Stimulated activated CD4-positive, alpha-beta T cell treated with anti-CD3 and anti-CD28 coated beads, TNF-alpha, amount 100 ng/mL, for 4 hours (primary cell): ENCODE results near the gene LRRFIP1.

Experiments
- DNase-seq, 3 experiments: peaks; one replicate each; pipeline ENCODE4 v3.0.0-alpha.2; 2020; ENCODE audit warnings: low read depth in 3 of 3

LRRFIP1 gene

DNA sequence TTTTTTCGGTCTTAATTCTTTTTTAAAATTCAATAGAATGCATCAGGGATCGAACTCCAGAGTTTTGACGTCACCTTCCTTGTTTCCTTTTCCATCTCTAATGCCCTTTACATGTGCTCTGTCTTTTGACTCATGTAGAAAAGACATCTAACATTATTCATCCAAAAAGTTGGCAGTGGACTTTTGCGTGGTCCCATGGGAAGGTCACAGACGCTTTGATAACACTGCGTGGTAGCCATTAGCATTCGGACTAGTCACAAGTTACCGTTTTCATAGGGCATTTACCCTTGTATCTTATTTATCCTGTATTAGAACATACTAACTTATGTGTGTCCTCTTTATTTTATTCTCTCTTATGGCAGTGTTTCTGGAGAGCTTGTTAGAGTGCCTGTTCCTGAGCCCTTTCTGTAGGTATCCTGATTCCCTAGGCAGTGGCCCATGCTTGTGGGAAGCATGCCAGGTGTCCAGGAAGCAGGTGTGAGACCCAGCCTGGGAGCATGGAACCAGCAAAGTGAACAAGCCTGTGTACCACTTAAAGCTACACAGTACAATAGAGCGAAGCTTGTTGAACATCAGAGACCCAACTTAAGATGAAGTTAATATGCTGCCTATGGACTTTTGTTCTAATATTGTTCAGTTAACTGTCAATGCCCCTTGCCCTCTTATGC lies 97.6 kb downstream of the LRRFIP1 start:
- DNase-seq: no peak

DNA sequence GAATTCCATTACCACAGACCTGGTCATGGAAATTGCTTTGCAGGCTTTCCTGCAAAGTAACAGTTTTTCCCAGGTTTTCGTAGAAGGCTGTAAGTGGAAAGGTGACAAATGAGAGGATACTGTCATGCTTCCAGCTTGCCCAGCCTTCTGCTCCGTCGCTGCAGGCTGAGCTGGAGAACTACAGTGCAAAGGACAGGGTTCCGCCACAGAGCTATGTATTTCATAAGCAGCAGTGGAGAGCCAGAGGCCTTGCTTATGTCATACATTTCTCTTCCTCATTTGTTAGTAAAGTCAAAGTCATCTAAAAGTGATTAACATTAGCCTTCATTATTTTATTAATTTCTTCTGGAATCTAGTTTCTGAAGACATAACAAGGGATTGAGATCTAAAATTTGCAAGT lies 98.3 kb downstream of the LRRFIP1 start:
- DNase-seq: no peak

DNA sequence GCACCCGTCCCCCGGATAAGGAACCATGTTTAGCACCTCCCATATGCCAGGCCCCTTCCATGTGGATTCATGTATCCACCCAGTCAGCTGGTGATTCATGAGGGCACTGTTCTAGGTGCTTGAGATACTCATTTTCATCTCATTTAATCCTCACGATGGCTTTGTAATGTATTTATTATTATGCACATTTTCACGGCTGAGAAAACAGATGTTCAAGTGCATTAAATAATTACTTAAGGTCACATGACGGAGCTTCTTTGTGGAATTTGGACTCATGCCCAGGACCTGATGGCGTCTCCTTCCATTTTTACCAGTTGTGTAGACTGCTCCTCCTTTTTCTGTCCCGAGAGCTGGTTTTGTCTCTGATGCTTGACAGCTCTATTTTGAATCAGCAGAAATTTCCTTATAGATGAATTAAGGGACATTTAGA lies 99.0 kb downstream of the LRRFIP1 start:
- DNase-seq: no peak

DNA sequence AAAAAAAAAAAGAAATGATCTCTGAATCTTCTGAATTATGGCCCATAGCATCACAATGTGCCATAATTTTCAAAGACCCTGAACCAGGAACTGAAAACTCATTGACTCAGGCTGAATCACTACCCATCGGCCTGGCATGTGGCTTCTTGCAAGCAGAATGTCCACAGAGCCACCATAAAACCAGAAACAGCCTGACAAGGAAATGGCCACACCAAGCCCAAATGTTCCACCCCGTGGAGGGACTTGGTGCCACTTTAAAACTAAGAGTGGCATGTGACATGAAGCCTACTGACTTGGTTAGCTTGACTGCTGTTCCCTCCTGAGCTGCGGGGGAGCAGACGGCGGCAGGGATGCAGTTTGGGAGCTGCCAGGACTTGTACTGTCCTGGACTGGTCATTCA lies 100.0 kb downstream of the LRRFIP1 start:
- DNase-seq: no peak

DNA sequence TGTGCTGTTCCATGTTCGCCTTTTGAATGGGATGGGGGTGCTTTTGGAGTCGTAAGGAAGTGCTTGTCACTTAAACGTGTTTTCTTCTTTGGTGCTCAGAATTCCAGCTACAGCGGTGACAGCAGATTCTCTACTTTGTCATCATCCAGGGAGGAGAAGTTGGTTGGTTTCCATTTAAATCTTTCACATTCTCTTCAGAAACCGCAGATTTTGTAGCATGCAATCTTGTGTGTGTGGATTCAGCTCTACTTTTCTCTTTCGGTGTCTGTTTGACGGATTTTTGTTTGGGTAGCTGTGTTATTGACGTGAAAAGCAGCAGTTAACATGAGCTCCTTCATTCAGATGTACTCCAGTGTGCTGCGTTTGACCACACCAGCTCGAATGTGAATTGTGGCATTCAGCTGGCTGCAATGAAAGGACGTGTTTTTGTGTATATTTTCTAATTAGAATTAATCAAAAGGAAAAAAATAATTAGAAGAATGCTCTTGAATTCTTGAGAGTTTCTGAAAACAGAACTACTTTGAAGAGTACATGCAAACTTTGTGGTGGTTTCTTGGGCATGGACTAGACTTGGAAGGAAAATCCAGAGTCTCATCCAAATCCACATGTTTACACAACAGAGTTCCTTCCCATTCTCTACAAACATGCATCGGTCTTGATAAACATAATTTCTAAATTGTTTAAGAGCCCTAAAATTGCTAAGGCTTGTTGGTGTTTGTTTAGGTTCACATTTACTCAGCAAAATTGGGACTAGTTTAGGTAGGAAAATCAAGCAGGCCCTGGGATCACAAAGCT lies 102.5 kb downstream of the LRRFIP1 start:
- no peak for DNase-seq

DNA sequence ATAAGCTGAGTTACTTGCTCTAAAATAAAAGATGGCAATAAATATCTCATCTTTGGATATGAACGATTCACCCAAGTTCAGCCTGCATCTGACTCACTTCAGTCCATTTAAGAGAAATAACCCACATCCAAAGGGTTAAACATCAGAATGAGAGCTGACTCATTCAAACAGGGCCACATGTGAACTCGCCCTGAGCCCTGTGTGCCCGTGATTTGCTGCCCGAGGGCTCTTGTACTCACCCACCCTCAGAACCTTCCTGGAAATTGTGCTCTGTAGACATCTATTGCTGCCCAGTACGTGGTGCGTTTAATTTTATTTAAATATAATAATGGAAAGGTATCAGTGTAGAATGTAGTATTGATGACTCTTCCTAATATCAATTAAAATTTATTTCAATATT lies 104.3 kb downstream of the LRRFIP1 start:
- no peak for DNase-seq

DNA sequence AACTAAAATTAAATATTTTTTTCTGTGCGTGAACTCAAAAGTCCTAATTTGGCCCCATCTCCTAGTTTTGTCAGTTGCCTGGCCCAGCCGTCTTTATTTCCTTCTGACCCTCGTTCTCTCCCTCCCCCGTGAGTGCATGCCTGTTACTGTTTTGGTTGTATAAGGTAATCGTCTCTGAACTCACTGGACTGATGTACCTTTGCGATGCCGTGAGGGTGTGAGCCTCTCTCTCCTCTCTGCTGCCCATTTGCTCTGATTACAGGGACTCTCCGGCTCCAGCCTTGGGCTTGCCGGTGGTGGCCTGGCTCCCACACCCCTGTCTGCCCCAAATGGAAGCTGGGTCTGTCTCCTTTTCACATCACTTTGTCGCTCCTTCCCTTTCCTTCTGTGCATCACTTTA lies 104.7 kb downstream of the LRRFIP1 start:
- DNase-seq: no peak

DNA sequence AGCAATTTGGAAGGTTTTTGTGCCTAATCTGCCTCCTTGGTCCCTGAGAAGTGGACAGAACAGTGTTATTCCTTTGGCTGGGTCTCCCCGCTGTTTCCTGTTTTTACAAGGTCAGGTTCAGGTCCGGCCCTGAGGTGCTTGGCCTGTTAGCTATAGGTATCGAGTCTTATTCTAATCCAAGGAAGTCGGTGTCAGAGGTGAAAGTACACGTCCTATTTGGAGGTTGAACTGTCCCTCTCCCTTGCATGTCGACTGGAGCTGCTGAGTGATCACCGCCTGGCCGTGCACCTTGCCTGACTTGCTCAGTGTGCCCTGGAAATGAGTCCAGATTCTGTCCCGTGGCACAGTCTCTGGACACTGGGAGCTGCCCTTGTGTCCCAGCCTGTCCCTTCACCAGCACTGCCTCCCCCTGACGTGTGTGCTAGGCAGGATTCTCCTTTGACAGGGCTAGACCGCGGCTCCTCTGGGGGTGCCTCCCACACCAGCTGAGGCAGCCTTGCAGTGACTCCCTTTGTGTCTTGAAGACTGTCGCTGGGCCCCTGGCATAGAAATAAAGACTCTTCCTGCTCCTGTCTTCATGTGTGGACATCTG lies 105.5 kb downstream of the LRRFIP1 start:
- no peak for DNase-seq

DNA sequence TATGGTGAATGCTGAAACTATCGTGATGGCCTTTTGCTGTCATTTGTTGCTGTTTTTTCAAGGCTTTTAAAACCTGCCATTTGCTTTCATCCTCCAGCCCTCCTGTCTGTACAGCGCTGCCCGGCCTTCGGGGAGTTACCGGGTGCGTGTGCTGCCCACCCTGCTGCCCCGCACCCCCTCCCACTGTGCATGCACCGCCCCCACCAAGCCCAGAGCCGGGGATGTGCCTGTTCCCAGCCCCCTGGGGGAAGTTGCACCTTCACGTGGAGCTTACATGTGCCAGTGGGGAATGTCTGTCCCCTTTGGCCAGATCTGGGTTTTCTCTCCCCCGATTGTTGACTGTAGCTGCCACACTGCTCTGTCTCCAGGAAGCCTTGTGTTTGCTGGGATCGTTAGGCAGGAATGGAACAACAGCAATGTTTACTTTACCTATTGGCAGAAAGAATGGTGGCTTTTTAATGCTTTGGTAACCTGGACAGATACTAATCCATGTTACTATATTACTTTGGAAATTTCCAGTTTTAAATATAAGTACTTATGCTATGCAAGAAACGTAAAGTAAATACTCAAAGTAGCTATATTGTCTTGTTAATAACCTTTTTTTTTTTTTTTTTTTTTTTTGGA lies 106.4 kb downstream of the LRRFIP1 start:
- no peak for DNase-seq

DNA sequence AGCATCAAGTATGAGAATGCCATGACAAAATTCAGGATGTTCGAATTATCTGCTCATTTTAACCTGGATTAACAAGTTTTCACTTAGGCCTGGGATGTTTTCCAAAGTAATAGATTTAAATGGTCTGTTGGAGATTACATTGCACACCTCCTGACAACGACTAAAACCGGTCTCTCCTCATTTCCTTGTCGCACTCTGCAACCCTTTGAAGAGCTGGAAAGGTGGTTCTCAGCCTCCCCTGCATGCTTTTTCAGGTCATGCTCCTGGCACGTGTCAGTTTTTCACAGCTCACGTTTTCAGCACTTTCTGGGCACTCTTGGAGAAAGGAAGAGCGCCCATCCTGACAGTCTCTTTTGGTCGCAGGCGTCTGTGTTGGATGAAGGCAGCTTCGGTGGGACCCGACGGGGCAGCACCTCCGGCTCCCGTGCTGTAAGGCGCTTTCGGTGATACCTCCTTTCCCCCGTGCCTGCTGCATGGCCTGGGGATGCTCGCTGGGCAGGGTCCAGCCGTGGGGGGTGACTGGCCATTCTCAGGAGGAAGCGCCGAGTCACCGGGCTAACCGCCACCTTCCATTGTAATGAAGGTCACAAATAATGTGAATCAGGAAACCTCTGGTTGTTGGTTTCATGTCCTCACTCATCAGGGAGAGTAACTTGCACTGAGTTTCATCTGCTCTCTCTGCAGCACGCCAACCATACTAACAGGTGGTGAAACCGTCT lies 107.7 kb downstream of the LRRFIP1 start:
- no peak for DNase-seq

DNA sequence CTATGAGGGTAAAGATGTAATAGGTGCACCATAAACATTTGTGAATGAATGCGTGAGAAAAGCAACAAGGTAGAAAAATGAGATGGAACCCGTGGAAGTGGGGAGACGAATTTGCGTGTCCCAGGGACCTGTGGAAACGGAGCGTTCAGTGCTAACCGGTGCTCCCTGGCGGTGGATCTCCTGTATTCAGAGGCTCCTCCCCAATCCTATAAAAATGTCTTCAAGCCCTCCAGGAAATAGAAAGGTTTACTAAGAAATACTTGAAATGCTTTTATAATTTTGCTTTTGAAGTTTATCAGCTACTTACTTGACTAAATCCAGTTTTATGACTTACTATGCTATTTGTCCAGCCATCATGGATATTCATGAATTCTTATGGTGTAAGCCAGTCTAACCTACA lies 108.4 kb downstream of the LRRFIP1 start:
- DNase-seq: no peak

DNA sequence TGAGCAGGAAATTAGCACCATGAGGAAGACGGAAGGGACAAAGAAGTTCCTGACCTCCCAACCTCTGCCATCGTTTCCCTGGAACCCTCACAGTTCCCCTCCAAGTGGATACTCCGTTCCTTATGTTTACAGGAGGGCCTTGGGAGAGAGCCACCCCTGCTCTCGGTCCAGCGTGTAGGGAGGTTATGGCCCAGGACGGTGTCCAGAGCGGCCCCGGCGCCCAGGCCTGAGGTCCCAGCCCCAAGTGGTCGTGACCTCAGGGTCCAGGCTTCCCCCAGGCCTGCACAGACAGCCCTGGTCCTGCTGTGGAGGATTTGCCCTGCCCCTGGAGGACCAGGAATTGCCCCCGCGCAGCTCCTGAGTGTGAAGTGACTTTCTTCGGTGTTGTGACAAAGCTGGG lies 109.4 kb downstream of the LRRFIP1 start:
- DNase-seq: no peak

DNA sequence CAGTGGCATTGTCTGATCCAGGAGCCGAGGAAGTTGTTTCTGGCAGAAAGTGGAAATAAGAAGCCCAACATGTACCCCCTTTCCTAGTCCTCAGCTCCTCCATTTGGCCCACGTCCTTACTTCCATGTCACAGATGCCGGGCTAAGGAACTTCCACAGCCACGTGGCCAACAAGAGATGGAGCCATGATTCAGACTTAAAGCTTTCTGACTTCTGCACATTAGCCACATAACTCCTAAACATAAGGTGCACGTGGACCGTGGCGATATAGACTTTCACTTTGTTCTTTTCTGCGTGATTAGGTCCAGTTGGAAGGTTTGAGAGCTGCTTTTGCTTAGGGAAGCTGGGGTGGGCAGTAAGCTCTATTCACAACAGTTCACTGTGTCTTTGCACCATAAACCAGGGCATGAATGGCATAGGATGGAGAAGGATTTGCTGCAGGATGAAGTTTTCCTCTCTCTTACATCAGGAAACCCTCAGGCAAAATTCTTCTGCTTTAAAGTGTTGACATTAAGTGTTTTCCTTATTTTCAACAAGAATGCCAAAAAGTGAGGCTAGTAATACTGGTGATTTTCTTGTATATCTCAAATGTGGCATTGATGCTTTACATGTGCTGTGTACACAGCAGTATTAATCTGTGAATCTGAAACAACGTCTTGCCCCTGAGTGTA lies 109.9 kb downstream of the LRRFIP1 start:
- DNase-seq: no peak

DNA sequence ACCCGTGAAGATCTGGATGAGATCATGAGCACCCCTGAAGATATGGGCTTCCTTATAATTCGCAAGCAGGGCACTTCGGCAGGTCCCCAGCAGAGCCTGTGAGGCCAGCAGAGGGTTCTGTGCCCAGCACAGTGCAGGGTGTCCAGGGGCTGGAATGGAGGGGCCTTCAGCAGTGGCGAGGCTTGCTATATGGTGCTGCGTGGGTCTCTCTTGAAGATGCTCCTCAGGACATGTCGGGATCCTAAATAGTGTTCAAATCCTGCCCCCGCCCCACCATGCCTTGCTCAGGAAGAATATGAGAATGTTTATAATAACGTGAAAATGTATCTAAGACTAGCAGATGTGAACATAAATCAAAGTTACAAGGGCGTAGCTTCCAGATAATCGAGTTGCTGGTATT lies 110.9 kb downstream of the LRRFIP1 start:
- no peak for DNase-seq

DNA sequence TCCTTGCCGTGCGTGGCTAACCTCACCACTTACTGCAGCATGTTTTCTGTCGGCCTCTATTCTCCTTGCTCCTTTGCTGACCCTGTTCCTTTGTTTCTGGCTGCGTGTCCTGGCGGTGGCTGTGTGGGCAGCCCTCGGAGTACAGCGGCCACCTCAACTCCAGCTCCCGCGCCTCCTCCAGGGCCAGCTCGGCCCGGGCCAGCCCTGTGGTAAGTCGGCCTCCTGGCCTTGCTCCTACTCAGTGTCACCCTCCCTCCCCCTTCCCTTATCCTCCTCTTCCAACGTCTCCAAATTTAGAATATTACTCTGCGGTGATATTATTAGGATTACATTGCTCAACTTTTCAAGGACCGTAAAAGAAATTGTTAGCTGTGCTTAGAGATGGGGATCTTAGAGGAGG lies 111.7 kb downstream of the LRRFIP1 start:
- DNase-seq: no peak

DNA sequence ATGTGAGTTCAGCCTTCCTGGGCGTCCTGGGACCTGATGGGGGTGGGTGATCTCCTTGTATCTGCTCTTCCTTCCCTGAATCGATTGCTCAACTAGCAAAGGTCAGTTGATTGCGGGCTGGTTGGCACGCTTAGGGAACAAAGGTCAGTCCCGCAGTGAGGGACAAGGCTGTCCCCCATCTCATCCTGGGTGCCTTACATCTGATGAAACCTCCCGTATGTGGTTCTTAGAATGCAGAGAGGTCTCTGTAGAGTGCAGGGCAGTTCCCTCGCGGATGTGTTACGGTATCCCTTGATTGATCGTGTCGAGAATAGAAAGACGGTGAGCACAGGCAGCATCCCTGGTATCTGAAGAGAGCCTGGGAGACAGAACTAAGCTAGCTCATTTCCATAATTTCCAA lies 114.8 kb downstream of the LRRFIP1 start:
- DNase-seq: no peak

DNA sequence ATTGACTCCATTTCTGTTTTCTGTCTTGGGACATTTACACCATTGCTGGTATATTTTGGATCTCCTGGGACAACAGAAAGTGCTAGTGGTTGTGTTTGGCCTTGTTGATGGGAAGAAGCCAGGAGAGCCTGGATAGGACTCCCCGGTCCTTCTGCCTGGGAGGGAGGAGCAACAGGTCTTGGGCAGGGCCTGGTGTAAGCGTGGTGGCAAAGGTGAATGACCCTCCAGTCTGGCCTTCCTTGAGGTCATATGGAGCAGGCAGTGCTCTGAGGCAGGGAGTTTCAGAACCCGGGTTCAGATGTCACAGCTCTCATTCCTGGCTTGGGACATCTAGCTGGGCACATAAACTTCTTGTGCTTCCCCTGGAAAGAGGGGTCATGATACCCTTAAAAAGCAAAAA lies 115.2 kb downstream of the LRRFIP1 start:
- DNase-seq: no peak

DNA sequence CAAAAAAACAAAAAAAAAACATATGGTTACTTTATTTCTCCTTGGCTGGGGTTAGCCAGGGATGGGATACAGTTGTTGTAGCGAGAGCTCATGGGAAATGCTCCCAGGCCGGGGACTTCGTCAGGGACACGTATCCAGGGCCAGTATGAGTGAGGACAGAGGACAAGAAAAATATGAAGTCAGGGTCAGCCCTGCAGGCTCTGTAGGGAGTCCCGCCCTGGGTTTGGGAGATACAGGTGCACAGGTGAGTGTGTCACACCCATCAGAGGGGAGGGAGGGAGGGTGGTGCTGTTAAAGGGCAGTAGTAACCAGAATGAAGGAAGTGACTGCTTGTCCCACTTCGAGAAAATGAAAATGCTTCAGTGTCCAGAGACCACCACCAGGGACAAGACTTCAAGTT lies 115.6 kb downstream of the LRRFIP1 start:
- DNase-seq: no peak

DNA sequence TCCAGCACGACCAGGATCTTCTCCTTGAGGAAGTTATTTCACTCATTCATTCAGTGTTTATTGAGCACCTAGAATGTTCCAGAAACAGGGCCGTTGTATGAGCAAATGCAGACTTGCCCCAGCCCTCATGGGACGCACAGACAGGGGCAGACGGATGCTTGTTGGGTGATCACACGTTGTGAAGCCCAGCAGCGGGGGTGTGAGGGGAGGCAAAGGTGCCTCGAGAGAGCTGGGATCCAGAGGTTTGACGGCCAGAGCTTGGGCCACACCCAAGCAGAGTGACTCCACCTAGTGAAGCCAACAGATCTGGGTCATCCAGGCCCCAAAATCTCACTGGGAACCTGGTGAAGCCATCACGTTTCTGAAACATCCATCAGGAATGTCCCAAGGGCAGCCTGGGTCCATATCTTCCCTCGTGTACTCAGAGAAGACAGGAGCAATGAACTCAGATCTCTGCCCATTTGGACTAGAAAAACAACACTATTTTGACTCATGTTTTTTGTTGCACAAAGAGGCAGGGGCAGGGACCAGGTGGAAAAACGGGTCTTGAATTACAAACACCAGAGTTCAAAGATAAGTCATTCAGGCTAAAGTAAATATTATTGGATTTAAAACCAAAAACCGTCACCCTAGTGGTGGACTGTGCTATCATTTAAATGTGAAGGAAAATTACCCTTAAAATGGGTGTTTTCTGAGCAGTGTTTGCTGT lies 116.3 kb downstream of the LRRFIP1 start:
- no peak for DNase-seq

DNA sequence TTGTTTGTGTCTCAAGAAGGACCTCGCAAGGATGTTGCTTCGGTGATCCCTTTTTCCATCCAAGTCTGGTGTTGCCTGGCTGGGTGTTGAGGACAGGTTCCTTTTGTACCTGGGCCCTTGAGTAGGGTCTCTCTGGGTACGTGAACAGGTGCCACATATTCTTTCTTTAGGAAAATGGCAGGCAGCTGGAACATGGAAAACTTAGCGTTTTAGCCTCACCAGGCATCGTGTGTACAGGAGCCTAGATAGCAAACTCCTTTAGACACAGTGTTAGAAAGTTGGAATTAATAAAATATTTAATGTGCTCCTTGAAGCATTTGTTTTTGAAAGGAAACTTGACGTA lies 116.9 kb downstream of the LRRFIP1 start:
- no peak for DNase-seq
